GM19240 (cell line): Measurements from ENCODE around the gene SKAP2.

Experiments
- DNase-seq: peaks from one replicate; pipeline ENCODE4 v3.0.0; 2011; ENCODE audit warnings: low spot score; ENCODE audit not compliant: insufficient read length

SKAP2 gene

DNA sequence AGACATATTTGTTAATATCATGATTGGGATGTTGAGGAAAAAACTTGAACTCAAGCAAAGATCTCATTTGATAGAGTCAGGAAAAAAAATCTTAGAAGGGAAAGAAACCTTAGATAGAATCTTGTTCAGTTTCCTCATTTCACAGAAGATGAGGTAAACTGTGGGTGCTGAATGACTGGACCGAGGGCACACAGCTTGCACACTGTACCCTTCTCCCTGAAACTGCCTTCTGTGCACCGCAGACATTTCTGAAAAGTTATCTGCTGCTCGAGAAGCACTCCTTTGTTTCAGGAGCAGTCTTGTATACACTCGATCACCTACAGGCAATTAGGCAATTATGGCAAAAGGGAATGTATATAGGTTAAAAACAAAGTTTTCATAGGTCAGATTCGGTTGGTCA is 167.4 kb downstream of the SKAP2 start:
- no peak for DNase-seq

DNA sequence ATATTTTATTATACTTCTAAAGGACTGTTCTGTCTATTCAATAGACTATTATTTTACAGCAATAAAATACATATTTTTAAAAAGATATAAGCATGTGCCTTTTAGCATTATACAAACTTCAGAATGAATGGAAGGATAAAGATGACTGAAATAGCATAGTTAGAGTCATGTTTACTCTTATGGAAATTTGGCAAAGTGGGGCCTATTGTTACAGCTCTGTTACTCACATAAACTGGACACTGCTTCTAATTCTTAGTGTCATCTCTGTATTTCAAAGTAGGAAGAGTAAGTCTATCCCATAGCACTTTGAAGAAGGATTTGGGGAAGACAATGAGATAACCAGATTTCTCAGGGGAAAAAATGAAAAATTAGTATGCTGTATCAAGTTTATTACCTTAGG is 168.2 kb downstream of the SKAP2 start:
- no peak for DNase-seq

DNA sequence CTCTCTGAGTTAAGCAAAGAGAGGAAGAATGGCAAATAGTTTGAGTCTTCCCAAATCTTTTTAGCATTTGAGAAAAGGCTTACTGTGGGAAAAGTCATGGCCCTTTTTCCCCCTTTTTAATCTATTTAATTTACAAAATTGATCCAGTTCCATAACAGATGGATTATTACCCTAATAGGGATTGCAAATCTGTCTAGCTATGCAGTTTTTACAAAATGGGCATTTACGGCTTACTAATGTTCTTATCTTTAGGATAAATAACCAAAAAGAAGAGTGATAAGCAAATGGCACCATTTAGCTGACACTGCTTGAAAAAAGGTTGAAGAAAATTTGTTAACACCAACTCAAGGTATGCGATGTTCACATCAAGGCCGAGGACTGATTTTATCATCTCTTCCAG is 169.7 kb downstream of the SKAP2 start:
- no peak for DNase-seq

DNA sequence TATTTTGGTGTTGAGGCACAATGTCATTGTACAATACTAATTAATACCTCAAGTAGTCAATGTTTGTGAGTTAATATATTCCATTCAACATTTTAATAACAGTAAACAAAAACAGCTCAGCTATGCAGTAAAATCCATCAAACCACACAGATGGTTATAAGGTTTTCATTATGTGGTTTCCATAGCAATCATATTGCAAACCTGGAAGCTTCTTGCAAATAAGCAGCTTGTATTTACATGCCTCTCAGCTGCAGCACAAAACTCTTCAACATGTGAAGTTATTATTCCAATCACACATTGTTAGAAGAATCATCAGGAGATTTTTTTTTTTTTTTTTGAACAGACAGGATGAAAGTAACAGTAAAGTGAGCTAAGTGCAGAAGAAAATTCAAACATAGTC is 170.2 kb downstream of the SKAP2 start:
- DNase-seq: no peak

DNA sequence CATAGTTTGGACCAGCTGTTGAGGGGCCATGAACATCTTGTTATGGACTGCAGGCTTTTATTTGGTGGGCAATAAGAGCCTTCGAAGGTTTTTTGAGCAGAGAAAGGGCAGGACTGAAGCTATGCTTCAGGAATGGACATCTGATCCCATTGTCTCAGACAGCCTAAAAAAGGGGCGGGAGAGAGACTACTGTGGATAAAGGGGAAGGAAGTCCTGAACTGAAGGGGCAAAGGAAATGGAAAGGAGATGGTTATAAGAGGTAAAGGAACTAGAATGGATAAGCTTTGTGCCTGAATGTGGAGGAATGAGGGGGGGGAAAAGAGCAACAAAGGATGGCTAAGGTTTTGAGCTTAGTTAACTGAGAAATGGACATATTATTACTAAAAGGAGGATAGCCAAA is 172.5 kb downstream of the SKAP2 start:
- no peak for DNase-seq

DNA sequence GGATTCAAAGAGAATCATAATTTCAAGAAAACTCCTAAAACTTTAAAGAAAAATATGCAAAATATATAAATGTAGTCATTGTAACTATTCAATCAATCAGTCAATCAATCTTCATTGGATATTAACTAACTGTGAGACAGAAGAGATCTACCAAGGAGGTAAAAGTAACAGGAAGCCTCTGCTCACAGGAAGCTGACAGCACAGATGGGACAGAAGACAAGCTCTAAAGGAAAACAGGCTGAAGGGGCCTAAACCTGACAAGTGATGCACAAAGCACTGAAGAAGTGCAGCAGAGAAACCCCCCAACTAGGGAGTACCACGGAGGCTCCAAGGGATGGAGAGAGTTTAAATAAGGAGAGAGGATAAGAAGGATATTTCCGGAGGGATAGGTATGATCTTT is 173.0 kb downstream of the SKAP2 start:
- no peak for DNase-seq

DNA sequence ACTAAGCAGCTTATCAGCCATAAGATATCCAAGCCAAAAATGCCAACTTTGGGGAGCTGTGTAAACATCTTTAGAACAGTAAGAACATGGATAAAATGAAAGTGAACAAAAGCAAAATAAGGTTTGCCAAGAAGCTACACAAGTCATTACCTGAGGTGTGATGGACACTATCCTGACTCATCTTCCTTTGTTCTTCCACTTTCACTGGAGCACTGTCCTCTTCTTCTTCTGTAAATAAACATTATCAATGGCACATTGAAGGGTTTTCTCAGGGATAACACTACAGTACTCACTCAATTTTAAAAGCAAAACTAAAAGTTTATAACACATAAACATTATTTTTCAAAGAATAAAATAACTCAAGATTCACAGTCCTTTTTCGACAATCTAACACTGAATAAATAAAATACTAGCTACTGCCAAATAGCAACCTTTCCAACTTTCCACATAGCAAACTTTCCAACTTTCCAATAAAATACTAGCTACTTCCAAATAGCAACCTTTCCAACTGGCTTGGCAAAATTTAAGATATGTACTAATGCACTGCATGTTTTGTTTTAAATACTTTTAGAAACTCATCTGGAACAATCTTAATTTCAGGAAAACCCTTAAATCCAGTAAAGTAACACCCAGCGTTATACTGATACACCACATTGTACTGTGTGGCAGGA is 174.1 kb downstream of the SKAP2 start:
- no peak for DNase-seq

DNA sequence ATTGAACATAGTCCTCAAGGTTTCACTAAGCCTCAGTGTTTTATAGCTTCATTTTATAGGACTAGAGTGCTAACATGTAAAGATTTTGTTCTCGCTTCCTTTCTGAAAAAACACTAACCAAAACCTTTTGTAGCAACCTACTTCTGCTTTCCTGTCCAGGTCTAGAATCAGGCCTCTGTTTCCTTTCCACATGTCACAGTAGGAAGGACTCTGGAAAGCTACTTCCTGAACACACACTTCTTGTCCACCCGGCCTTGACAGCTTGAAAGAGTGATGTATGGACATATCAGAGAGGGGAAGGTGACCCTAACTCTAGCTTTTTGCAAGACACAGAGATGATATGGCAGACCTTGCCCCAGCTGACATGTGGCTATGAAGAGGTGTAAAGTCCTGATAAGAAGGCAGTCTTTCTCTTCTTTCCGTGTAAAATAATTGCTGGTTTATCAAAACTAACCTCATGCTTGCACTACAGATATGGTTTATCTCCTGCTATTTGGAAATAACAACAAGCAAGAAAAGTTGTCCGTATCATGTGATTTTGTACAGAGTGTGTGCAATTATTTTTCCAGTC is 175.4 kb downstream of the SKAP2 start:
- DNase-seq: no peak

DNA sequence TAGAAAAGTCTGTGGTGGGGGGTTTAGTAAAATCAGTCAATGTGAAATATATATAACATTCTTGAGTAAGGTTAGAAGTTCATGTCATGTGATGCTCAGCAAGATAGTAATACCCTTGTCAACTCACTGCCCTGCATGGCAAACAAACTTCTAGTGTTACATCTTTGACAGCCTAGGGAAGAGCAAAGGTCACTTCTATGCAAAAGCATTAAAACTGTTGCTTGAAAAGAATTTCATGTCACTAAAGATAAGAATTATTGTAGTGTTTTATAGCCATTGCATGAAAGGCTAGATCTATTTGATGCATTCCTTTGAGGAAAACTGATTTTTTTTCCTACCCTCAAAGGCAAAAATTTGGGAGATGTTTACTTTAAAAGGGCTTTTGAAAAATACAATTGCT is 176.0 kb downstream of the SKAP2 start:
- no peak for DNase-seq

DNA sequence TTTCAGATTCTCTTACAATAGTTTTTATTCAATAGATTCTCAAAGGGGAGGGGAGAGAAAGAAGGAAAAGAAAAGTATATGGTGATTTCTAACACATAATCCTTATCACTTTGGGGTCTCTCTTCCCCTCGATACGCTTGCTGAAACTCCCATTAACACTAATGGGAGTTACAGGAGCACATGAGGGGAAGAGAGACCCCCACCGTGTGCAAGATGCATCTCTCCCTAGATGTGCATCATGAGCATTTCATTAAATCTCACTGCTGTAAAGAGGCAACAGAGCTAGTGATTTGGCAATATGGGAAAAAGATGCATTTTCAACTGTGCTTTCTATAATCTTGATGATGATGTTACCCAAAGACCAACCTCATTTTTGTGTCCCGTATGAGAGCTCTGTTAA is 177.4 kb downstream of the SKAP2 start:
- no peak for DNase-seq

DNA sequence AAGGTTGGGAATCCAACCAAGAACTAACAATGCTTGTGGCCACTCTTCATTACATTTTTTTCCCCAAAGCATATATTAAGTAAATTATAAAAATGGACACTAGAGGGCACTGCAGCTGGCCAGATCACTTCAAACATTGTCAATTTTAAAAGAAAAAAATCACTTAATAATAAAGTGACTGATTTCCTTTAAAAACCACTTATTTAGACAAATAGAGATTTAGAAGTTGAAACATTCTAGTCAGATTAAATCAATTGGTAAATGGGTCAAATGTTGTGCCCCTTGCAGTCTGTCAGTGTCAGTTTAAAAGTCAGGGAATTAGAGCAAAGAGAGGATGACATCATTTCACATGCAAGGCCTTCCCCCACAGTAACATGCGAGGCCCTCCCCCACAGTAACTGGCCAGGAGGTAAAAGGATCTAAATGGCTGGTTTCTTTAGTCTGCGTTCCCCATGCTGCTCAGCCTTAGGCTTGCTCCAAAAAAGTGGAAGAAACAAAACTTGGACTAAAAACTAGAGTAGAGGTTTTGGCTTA is 177.9 kb downstream of the SKAP2 start:
- no peak for DNase-seq

DNA sequence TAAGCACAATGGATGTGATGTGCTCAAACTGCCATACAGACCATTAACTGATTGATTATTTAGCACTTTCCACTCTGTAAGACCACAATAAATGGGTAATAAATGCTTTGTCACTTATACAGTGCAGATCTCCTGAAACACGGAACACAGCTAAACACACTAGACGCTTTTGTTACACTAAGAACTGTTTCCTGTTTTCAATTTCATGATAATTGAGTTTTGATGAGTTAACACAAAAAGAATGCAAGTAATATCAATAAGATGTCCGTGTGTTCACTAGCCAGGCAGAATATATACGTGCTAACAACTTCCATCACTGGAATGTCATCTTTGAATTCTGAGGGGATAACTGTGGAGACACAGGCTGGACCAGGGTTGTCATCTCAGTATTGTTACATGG is 178.8 kb downstream of the SKAP2 start:
- no peak for DNase-seq

DNA sequence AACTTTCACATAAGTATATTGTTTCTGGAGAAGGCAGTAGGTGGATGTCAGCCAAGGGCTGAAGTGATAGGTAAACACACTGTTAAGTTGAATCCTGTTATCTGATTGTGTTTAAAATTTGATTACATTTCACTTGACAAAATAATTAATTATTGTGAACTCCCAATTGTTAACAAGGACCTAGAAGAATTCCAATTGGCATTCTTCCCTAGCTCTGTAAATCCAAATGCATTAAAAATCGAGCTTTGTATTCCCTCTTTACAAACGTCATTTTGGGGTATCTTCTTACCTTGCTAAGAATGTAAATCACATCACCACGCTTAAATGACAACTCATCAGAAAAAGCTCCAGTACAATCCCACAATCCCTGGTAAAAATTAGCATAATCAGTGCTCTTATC is 179.9 kb downstream of the SKAP2 start:
- no peak for DNase-seq

DNA sequence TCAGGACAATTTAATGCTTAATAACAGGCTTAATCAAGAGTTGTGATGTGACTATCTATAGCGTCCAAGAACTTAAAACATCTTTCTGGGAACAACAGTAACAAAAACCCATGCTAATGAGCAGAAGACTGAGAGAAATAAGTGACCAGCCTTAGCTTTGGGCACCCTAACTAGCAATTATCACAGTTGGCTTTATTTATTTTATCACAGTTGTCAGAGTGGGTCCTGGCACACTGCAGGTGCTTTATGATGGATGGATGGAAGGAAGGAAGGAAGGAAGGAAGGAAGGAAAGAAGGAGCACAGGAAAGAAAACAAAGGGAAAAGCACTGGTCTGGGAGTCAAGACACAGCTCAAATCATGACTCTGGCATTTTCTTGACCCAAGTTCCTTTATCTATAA is 181.1 kb downstream of the SKAP2 start:
- no peak for DNase-seq

DNA sequence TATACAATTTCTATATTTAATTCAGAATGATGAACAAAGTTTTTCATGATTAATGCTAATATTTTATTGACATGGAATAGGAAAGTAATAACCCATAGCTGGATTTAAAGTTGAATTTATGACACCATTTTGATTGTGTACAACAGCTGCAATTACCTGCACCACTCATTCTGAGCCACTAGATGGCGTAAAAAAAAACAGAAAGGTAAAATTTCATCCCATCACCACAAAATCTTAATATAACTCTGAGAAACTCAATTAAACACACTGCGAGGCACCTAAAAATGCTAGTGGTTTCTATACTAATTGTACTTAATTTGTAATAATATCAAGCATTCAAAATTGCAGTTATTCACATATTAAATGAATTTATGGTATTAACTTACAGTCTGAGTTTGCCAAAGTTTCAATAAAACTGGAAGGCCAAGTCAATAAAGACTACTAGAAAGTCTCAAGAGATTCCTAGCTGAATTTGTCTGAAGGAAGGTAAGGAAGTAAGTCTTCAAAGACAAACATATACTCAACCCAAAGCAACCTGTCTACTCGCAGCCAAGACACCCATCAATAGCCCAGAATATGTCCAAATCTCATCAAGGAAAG is 182.5 kb downstream of the SKAP2 start:
- no peak for DNase-seq

DNA sequence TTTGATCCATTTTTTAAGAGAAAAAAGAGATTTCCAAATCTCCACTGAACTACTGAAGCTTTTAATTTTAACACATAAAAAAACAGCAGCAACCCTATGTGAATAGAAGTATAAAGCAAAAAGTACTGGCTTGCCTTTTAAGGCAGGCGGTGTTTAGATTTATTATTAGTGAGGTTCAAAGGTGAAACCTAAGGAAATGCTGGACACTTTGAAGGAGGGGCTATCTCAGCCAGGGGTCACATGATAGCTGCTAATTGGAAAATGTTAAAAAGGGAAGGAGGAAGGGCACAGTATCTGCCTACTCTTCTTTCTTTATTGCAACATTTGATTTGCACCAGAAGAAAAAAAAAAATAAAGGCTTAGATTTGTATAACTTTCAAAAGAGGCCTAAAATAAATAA is 183.8 kb downstream of the SKAP2 start:
- no peak for DNase-seq

DNA sequence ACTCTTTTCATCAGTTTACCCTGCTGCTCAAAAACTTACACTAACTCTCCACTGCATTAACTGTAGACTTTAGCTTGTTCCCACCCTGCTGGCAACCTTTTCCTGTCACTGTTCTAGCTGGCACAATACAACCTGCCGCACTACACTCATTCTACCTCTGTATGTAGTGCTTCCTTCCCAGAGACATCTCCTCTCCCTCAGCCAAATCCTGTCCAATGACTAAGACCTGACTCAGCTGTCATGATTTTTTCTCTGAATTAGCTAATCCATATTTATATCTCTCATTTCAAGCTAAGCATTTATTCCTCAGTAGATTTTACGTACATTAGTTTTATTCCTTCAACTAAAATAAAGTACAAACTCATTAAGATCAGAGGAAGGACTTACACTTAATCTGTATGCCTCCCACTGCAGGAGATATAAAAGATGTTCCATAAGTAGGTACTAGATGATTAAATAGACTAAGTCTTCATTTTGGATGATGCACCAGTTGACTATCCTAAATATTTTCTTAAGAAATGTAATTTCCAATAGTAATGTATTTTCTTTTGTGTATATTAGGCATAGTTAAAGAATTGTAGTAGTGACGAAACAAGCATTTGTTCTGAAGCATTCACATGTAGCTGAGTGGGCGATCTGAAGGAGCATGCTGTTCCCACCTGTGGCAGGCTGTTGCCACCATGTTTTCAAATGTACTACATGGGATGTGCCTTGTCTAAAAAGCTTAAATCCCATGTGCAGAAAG is 189.1 kb downstream of the SKAP2 start:
- DNase-seq: no peak

DNA sequence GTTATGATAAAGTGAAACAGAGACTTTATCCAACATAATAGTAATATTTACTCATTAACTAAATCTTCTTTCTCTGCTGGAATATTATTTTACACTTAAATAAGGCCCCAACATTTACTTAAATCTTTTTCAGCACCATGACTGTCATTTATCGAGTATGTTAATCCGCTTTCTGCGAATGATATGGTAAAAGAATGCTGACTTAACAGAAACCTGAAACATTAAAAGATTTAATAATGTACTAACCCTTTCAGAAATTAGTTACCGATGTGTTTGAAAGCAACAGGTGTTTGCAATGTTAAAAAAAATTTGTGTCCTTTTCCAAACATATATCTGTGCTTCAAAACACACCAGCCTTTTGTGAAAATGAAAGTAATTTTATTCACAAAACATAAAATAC is 190.5 kb downstream of the SKAP2 start:
- DNase-seq: no peak

DNA sequence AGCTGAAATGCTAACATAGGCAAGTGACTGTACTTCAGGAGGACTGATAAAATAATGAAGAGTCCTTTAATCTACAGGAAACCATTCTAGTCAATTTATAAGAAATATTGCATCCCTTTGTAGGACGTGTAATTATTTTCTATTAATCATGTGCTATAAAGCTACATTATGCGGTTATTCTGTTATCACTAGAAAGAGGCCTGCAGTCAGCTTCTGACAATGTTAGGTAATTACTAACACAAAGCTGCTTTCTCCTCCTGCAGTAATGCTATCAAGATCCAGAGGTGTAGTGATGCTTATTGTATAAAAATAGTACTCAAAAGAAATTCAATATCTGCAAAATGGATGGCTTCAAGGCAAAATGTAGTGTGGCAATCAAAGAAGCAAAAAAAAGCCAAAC is 191.1 kb downstream of the SKAP2 start:
- DNase-seq: no peak

DNA sequence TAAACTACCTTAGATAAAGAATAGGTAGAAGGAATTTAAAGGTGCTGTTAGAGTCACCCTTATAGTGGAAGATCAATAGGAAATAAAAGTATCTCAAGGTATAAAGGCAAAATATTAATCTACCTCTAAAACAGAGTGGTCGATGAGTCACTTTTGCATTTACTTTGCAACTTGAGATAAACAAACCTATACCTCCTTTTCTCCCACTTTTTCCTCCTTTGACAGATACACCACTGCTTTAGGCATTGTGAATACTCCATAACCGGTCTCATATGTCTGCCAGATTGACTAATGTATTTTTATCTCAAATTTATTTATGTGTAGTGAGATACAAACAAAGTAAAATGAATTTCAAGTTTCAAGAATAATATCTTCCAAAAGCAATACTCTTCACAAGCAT is 193.5 kb downstream of the SKAP2 start:
- no peak for DNase-seq

DNA sequence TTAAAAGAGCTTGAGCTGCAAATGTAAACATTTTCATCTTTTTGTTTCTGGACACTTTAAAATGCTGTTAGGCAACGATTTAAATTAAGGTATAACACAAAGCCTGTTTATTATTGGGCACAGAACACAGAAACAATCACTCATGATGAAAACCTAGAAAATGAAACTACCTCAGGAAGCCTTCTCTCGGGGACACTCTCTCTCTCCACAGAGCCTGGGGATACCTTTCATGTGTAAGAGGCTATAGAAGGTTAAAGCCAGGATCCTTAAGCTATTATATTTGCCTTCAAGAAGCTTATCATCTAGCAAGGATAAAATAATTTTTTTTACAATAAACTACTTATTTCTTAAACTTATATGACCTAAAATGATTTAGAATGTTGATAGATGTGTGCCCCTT is 194.1 kb downstream of the SKAP2 start:
- no peak for DNase-seq

DNA sequence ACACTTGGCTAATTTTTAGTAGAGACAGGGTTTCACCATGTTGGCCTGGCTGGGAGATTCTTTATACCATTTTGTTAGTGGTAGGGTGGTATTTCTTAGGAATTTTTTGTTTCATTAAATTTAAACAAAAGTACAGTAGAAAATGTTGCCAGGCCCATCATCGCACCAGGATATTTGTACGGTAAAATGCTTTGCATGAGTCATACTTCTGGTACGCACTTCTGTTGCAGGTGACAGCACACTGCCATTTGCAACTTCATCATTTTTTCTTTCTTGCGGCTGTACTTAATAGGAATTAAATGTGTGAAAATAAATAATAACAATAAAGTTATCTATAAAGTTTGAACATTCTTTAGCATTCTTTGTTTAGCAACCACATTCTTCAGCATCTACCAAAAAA is 195.6 kb downstream of the SKAP2 start:
- DNase-seq: no peak
